ENCODE data around the gene SCMH1.
"Not testable (repeated sequence)": the region's sequence is repeated elsewhere in the genome, so short reads cannot be mapped to it uniquely, and the experiment has no call there.

Gene SCMH1

GRCh38 chr1:41241749-41242341, at the start of gene SCMH1:
SCMH1 (minus strand) TSS chr1:41242306; CDS start chr1:41186133, 56,173 bp downstream.
- peak; percentile 68 for DNase-seq (ENCODE audit: low spot score)

GRCh38 chr1:41291195-41291594, 49.1 kb upstream of the SCMH1 start:
- DNase-seq (ENCODE audit: low spot score), result no peak

- DNase-seq (ENCODE audit: low spot score), result no peak
Observed at GRCh38 chr1:41289196-41289595, 47.1 kb upstream of the SCMH1 start.

- DNase-seq (ENCODE audit: low spot score), result no peak
Observed at GRCh38 chr1:41286992-41287391, 44.9 kb upstream of the SCMH1 start.

GRCh38 chr1:41286486-41286885, 44.4 kb upstream of the SCMH1 start:
- no peak for DNase-seq (ENCODE audit: low spot score)

GRCh38 chr1:41285818-41286217, 43.7 kb upstream of the SCMH1 start:
- no peak for DNase-seq (ENCODE audit: low spot score)

GRCh38 chr1:41284121-41284520, 42.0 kb upstream of the SCMH1 start:
- no peak for DNase-seq (ENCODE audit: low spot score)

GRCh38 chr1:41282679-41283317, 40.7 kb upstream of the SCMH1 start:
- DNase-seq (ENCODE audit: low spot score), result peak; percentile 41

GRCh38 chr1:41281334-41281733, 39.2 kb upstream of the SCMH1 start:
- DNase-seq (ENCODE audit: low spot score), result no peak

- DNase-seq (ENCODE audit: low spot score), result no peak
Observed at GRCh38 chr1:41280202-41281032, 38.3 kb upstream of the SCMH1 start.

GRCh38 chr1:41278076-41278475, 36.0 kb upstream of the SCMH1 start:
- DNase-seq (ENCODE audit: low spot score), result no peak

GRCh38 chr1:41277371-41277975, 35.4 kb upstream of the SCMH1 start:
- DNase-seq (ENCODE audit: low spot score), result no peak

- no peak for DNase-seq (ENCODE audit: low spot score)
Observed at GRCh38 chr1:41275831-41276230, 33.7 kb upstream of the SCMH1 start.

- no peak for DNase-seq (ENCODE audit: low spot score)
Observed at GRCh38 chr1:41274752-41275545, 32.8 kb upstream of the SCMH1 start.

- no peak for DNase-seq (ENCODE audit: low spot score)
Observed at GRCh38 chr1:41272601-41273000, 30.5 kb upstream of the SCMH1 start.

- DNase-seq (ENCODE audit: low spot score), result peak; percentile 76
Observed at GRCh38 chr1:41268154-41268770, 26.2 kb upstream of the SCMH1 start.

- no peak for DNase-seq (ENCODE audit: low spot score)
Observed at GRCh38 chr1:41261926-41262618, 20.0 kb upstream of the SCMH1 start.

GRCh38 chr1:41260768-41261167, 18.7 kb upstream of the SCMH1 start:
- no peak for DNase-seq (ENCODE audit: low spot score)

GRCh38 chr1:41259221-41259620, 17.1 kb upstream of the SCMH1 start:
- DNase-seq (ENCODE audit: low spot score), result no peak

GRCh38 chr1:41255978-41256377, 13.9 kb upstream of the SCMH1 start:
- DNase-seq (ENCODE audit: low spot score), result no peak

GRCh38 chr1:41251120-41251519, 9.0 kb upstream of the SCMH1 start:
- not testable (repeated sequence) for DNase-seq (ENCODE audit: low spot score)
